HepG2 (cell line): Measurements from ENCODE around the gene TNFSF12. TPM values are rescaled to one million over a fixed set of nuclear protein-coding genes. Genes with fewer than 3 reads are reported as not detected.

ENCODE experiments used
- CREM ChIP-seq, 2 experiments: sonication (generic) in 1 of 2; formaldehyde crosslinking in 1 of 2; IDR thresholded peaks; 2 replicates each; pipeline versions ENCODE4 v1.4.0 to v1.6.1; 2016 to 2020; ENCODE audit warnings: antibody characterized with exemption in 1 of 2, mild to moderate bottlenecking in 1 of 2, missing genetic modification reagents in 1 of 2
- DR1 ChIP-seq: sonication (generic); formaldehyde crosslinking; IDR thresholded peaks from 2 replicates; pipeline ENCODE4 v1.8.0; 2021; ENCODE audit warnings: mild to moderate bottlenecking, missing genetic modification reagents, inconsistent platforms
- ETS1 ChIP-seq: sonication (generic); formaldehyde crosslinking; IDR thresholded peaks from 2 replicates; pipeline ENCODE4 v1.4.0; 2020; ENCODE audit warnings: missing genetic modification reagents
- FLYWCH1 ChIP-seq: sonication (generic); formaldehyde crosslinking; IDR thresholded peaks from 2 replicates; pipeline ENCODE4 v1.8.1; 2023; ENCODE audit warnings: mild to moderate bottlenecking, missing genetic modification reagents
- HOXA9 ChIP-seq: sonication (generic); formaldehyde crosslinking; IDR thresholded peaks from 2 replicates; pipeline ENCODE4 v1.8.1; 2022; ENCODE audit warnings: missing genetic modification reagents, mild to moderate bottlenecking, moderate library complexity, borderline replicate concordance
- MEF2D ChIP-seq: sonication (generic); formaldehyde crosslinking; IDR thresholded peaks from 2 replicates; pipeline ENCODE4 v1.5.1; 2020; ENCODE audit warnings: mild to moderate bottlenecking, missing genetic modification reagents
- SMARCE1 ChIP-seq: fragments of 450-650 bp; IDR thresholded peaks from 2 replicates; pipeline ENCODE4 v1.6.1; 2017; ENCODE audit warnings: borderline replicate concordance
- ZBTB1 ChIP-seq: sonication (generic); formaldehyde crosslinking; IDR thresholded peaks from 2 replicates; pipeline ENCODE4 v1.4.0; 2020; ENCODE audit warnings: missing genetic modification reagents, borderline replicate concordance
- ZNF503 ChIP-seq: sonication (generic); formaldehyde crosslinking; IDR thresholded peaks from 2 replicates; pipeline ENCODE4 v1.4.0; 2020; ENCODE audit warnings: missing genetic modification reagents
- ZNF614 ChIP-seq: IDR thresholded peaks from 2 replicates; pipeline ENCODE4 v1.6.1; 2018; ENCODE audit warnings: missing biosample characterization, missing genetic modification reagents, inconsistent platforms, borderline replicate concordance
- ZNF781 ChIP-seq: sonication (generic); formaldehyde crosslinking; IDR thresholded peaks from 2 replicates; pipeline ENCODE4 v1.5.1; 2020; ENCODE audit warnings: borderline replicate concordance, mild to moderate bottlenecking, missing genetic modification reagents; ENCODE audit errors: not compliant biosample characterization
- ZNF790 ChIP-seq: sonication (generic); formaldehyde crosslinking; IDR thresholded peaks from 2 replicates; pipeline ENCODE4 v1.8.0; 2022; ENCODE audit warnings: missing genetic modification reagents, mild to moderate bottlenecking, borderline replicate concordance
- polyA plus RNA-seq, 8 experiments: library from polyadenylated mRNA; depleted of rRNA in 3 of 8; stranded (reverse) in 7 of 8; unstranded in 1 of 8; fragments of >200 nt; fragmentation: Illumina TruSeq in 4 of 8; extraction: Trizol in 4 of 8; gene quantifications; 2 replicates each; pipeline versions ENCODE4 v1.2.1 to v1.2.3, GENCODE V29; 2011 to 2016; ENCODE audit warnings: low read depth in 4 of 8, missing spikeins in 1 of 8, mixed read lengths in 1 of 8; ENCODE audit not compliant: insufficient read depth in 1 of 8
- total RNA-seq, 5 experiments: library from RNA; depleted of rRNA; stranded (reverse); fragments of >200 nt; fragmentation: Illumina TruSeq; extraction: Trizol; gene quantifications; 2 replicates each; pipeline ENCODE4 v1.2.3, GENCODE V29; 2016; ENCODE audit warnings: low read depth in 1 of 5
- TF ChIP-seq, protein P1 (sequence below): sonication (generic); formaldehyde crosslinking; IDR thresholded peaks from 2 replicates; pipeline ENCODE4 v1.4.0; 2020; ENCODE audit warnings: missing genetic modification reagents, mild to moderate bottlenecking, borderline replicate concordance
- TF ChIP-seq, protein P2 (sequence below): sonication (generic); formaldehyde crosslinking; IDR thresholded peaks from 2 replicates; pipeline ENCODE4 v1.8.0; 2022; ENCODE audit warnings: mild to moderate bottlenecking, missing genetic modification reagents, moderate library complexity
- TF ChIP-seq, protein P3 (sequence below): sonication (generic); formaldehyde crosslinking; IDR thresholded peaks from 2 replicates; pipeline ENCODE4 v1.8.0; 2022; ENCODE audit warnings: mild to moderate bottlenecking, missing genetic modification reagents, borderline replicate concordance

The TNFSF12 gene
- total and polyA plus RNA-seq, 2 of the 13 experiments (the other 11 are each of a cell fraction or from before 2014, with no cell fraction given): 0.93 to 7.2 TPM

DNA sequence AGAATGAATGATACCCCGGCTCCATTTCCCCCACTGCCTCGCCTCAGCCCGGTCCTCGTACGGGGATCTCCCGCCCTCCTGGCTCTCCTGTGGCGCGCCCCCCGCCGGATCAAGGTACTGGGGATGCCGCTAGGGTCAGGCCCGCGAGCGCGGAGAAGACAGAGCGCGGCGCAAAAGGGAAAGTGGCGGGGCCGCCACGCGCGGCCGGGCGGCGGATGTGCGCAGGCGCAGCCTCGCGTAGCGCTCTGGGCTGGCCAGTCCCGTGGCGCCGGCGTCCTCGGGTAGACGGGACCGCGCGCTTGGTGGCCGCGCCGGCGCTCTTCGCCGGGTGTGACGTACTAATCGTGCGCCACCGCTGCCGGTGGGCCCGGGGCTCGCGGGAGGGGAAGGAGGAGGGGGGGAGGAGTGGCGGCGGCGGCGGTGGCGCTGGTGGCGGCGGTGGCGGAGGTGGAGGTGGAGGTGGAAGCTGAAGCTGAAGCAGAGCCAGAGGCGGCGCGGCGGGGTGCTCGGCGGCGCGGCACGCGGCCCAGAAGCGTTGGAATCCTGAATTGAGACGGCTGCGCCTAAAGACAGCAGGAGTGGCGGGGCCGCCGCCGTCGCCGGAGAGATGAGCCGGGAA lies 12.8 kb downstream of the TNFSF12 start, which contains the start of gene SENP3 (continued):
- no peak for TF ChIP-seq ZNF503 (CRISPR knock-in tag)
- TF ChIP-seq ZNF790 (CRISPR knock-in tag): no peak
- TF ChIP-seq, protein P1, sequence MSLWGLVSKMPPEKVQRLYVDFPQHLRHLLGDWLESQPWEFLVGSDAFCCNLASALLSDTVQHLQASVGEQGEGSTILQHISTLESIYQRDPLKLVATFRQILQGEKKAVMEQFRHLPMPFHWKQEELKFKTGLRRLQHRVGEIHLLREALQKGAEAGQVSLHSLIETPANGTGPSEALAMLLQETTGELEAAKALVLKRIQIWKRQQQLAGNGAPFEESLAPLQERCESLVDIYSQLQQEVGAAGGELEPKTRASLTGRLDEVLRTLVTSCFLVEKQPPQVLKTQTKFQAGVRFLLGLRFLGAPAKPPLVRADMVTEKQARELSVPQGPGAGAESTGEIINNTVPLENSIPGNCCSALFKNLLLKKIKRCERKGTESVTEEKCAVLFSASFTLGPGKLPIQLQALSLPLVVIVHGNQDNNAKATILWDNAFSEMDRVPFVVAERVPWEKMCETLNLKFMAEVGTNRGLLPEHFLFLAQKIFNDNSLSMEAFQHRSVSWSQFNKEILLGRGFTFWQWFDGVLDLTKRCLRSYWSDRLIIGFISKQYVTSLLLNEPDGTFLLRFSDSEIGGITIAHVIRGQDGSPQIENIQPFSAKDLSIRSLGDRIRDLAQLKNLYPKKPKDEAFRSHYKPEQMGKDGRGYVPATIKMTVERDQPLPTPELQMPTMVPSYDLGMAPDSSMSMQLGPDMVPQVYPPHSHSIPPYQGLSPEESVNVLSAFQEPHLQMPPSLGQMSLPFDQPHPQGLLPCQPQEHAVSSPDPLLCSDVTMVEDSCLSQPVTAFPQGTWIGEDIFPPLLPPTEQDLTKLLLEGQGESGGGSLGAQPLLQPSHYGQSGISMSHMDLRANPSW: no peak
- no peak for TF ChIP-seq ZBTB1 (CRISPR knock-in tag)
- TF ChIP-seq HOXA9: no peak
- TF ChIP-seq CREM (IDR thresholded peaks at IDR 0.05): peak; percentile 70
- peak; percentile 72; the same call in 1 of the 2 replicates for TF ChIP-seq CREM (CRISPR knock-in tag; IDR thresholded peaks at IDR 0.05)
- 0 out of 2 replicates have a peak, but pooled peaks have one; percentile 42 for TF ChIP-seq DR1 (CRISPR knock-in tag)
- TF ChIP-seq, protein P2, sequence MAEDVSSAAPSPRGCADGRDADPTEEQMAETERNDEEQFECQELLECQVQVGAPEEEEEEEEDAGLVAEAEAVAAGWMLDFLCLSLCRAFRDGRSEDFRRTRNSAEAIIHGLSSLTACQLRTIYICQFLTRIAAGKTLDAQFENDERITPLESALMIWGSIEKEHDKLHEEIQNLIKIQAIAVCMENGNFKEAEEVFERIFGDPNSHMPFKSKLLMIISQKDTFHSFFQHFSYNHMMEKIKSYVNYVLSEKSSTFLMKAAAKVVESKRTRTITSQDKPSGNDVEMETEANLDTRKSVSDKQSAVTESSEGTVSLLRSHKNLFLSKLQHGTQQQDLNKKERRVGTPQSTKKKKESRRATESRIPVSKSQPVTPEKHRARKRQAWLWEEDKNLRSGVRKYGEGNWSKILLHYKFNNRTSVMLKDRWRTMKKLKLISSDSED: no peak
- TF ChIP-seq, protein P3, sequence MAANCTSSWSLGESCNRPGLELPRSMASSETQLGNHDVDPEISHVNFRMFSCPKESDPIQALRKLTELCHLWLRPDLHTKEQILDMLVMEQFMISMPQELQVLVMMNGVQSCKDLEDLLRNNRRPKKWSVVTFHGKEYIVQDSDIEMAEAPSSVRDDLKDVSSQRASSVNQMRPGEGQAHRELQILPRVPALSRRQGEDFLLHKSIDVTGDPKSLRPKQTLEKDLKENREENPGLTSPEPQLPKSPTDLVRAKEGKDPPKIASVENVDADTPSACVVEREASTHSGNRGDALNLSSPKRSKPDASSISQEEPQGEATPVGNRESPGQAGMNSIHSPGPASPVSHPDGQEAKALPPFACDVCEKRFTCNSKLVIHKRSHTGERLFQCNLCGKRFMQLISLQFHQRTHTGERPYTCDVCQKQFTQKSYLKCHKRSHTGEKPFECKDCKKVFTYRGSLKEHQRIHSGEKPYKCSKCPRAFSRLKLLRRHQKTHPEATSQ (CRISPR knock-in tag): no peak
- TF ChIP-seq SMARCE1: no peak
- no peak for TF ChIP-seq FLYWCH1
- TF ChIP-seq ETS1 (CRISPR knock-in tag): no peak
- TF ChIP-seq MEF2D (CRISPR knock-in tag): 0 out of 2 replicates have a peak, but pooled peaks have one; percentile 3
- TF ChIP-seq ZNF781: no peak
- no peak for TF ChIP-seq ZNF614 (CRISPR knock-in tag)
